Measurements from ENCODE around the gene ADAMTS2. TPM values are rescaled to one million over a fixed set of nuclear protein-coding genes. Genes with fewer than 3 reads are reported as not detected.

Gene ADAMTS2
- total and polyA plus RNA-seq, 4 donors: 4.8 to 49.8 (median 32.0) TPM

DNA sequence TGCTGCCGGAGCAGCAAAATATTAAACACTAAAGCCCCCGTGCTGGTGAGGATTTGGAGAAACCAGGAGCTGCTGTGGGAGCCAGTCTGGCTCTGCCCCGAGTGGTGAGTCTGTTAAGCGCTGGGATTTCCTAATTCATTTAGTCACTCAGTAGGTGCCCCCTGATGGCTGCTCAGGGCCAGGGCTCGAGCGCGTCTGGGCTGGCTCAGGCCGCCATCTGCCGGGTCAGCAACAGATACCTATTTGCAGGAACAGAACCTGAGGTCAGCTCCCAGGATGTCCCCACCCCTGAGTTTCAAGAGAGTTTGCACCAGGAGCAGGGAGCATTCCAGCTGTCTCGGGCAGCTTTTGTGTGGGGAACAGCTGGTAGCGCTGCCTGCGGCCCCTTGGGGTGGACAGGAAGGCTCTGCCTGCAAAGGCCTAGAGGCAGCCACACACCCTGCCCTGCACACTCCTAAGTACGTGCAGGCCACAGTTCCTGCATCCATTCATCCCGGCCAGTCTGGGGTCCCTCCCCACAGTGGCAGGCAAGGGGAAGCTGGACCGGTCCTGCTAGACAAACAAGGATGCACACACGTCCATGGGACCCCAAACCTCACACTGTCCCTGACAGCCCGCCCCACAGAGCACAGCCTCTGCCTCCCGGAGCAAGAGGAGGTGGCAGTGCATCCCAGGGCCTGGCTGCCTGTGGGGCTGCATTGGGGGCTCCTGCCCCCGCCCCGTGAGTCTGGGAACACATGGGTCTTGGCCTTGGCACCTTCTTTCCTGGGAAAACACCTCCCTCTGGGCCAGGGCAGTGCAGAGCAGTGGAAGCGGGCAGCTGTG, 83.7 kb downstream of the ADAMTS2 start:
- intact Hi-C loops (cut with DNase I): no loop called here
- no peaks in the 10 kb centered on the region for H3K9me3 ChIP-seq (ENCODE audit: control insufficient read depth, low read length)
- no peak overlapping the region for H3K4me3 ChIP-seq (ENCODE audit: low read length in 2 of 2)
- H3K36me3 ChIP-seq (ENCODE audit: control insufficient read depth in 1 of 2, insufficient read depth in 2 of 2, low read length in 1 of 2): no peaks in the 10 kb centered on the region
- H3K4me1 ChIP-seq (ENCODE audit: control insufficient read depth in 1 of 2, insufficient read depth in 2 of 2, low read length in 2 of 2): no peaks in the 10 kb centered on the region
- H3K27me3 ChIP-seq (ENCODE audit: control insufficient read depth in 1 of 2, insufficient read depth in 2 of 2, low read length in 1 of 2): no peaks in the 10 kb centered on the region
- DNase-seq (peak in 1 of 2 donors; percentile 40), ATAC-seq (ENCODE audit: low FRiP score) (no peak)
- no peak overlapping the region for H3K27ac ChIP-seq (ENCODE audit: low read depth in 1 of 2, low read length in 2 of 2)
- WGBS, 2 donors: 91 to 94% methylated on average over 21 of the region's 21 CpGs

DNA sequence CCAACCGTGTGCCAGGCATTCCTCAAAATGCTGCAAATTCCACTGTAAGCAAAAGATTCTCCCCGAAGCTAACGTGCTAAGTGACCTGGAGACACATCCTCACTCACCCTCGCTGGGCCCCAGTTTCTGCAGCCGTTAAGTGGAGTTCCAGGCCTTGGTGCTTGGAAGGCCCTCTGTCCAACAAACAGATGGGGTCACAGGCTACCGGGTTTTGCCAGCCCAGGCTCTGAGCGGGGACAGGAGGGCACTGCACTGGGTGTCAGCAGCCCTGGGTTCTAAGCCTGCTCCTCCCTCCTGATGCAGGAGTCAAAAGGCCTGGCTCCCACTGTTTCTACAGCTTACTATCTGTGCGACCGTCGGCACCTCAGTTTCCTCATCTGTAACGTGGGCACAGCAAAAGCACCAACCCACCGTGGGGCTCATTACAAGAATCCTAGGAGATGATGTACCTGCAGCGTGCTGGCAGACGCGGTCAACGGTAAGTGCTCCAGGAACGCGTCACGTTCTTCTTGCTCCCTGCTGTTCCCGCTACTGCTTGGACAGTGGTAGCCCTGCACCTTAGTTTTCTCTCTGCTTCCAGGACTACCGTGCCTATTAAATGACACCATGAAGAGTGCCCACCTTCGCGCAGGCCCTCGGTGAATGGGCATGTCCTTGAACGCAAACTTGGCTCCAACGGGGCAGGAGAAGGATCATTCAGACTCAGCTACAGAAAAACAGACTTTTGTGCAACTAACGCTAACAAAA, 84.8 kb downstream of the ADAMTS2 start:
- WGBS, 2 donors: 94 to 97% methylated on average over 27 of the region's 27 CpGs
- no peak for DNase-seq
- ATAC-seq (ENCODE audit: low FRiP score): no peak
- H3K27me3 ChIP-seq (ENCODE audit: control insufficient read depth in 1 of 2, insufficient read depth in 2 of 2, low read length in 1 of 2): no peaks in the 10 kb centered on the region
- no peaks in the 10 kb centered on the region for H3K4me1 ChIP-seq (ENCODE audit: control insufficient read depth in 1 of 2, insufficient read depth in 2 of 2, low read length in 2 of 2)
- intact Hi-C loops (cut with DNase I): no loop called here
- no peak overlapping the region for H3K4me3 ChIP-seq (ENCODE audit: low read length in 2 of 2)
- no peak overlapping the region for H3K27ac ChIP-seq (ENCODE audit: low read depth in 1 of 2, low read length in 2 of 2)
- no peaks in the 10 kb centered on the region for H3K36me3 ChIP-seq (ENCODE audit: control insufficient read depth in 1 of 2, insufficient read depth in 2 of 2, low read length in 1 of 2)
- no peaks in the 10 kb centered on the region for H3K9me3 ChIP-seq (ENCODE audit: control insufficient read depth, low read length)

DNA sequence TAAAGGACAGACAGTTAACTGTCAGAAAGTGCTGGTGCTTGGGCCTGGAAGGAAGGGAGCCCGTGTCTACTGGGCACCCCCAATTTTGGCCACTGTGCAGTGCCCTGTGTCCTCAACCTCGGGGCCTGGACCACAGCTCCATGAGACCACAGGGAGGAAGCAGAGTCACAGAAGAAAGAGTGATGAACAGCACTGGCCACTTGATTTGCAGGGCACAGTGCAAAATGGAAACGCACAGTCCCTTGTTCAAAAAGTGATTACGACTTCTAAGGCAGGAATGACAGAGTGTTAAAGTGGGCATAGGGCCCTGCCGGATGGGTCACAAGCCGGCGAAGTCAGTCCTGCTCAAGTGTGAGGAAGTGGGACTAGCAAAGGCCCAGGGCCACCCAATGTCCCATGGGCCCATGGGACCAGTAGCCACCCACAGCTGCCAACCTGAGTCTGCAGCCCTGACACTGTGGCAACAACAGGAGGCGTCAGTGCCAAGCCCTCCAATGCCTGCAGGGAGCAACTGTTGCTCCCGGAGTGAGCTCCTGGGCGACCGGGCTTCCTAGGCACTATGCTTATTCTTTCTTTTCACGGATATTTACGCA, 85.4 kb downstream of the ADAMTS2 start:
- no peaks in the 10 kb centered on the region for H3K27me3 ChIP-seq (ENCODE audit: control insufficient read depth in 1 of 2, insufficient read depth in 2 of 2, low read length in 1 of 2)
- no peaks in the 10 kb centered on the region for H3K4me1 ChIP-seq (ENCODE audit: control insufficient read depth in 1 of 2, insufficient read depth in 2 of 2, low read length in 2 of 2)
- intact Hi-C loops (cut with DNase I): no loop called here
- no peaks in the 10 kb centered on the region for H3K9me3 ChIP-seq (ENCODE audit: control insufficient read depth, low read length)
- no peak overlapping the region for H3K27ac ChIP-seq (ENCODE audit: low read depth in 1 of 2, low read length in 2 of 2)
- DNase-seq: peak in 1 of 2 donors; percentile 44
- H3K4me3 ChIP-seq (ENCODE audit: low read length in 2 of 2): no peak overlapping the region
- 91 to 92% methylated on average over 13 of the region's 13 CpGs for WGBS, 2 donors
- no peaks in the 10 kb centered on the region for H3K36me3 ChIP-seq (ENCODE audit: control insufficient read depth in 1 of 2, insufficient read depth in 2 of 2, low read length in 1 of 2)
- ATAC-seq (ENCODE audit: low FRiP score): no peak

DNA sequence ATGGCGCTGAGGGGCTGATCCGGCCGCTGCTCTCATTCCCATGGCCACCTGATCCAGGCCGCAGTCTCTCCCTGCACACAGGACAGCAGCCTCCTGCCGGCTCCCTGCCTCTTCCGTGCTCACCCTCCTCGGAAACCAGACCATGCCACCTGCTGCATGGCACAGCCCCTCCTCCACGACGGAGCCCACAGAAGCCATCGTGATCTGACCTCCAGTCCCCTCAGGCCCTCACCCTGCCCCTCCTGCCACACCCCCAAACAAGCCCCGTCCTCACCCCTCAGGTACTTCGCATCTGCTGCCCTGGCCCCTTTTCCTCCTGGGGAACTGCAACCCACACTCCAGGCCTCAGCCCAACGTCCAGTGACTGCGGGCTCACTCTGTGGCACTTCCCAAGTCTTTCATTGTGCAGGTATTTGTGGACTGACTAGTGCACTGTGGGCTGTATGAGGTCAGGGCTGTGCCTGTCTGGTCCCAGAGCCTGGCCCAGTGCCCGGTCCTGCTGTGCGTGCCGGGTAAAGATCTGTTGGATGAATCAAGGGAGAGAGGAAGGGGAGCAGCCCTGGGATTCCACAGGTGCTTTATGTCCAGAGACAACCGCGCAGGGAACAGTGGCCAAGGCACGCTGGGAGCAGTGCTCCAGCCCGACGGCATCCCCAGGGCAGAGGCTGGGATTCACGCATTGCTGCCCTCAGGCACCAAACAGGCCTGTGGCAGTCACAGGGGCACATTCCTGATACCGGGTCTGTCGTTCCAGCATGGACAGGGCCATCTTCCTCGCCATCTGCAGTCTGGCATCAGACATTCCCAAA, 86.1 kb downstream of the ADAMTS2 start:
- Histone ChIP-seq H3K4me1 (ENCODE audit: control insufficient read depth in 1 of 2, insufficient read depth in 2 of 2, low read length in 2 of 2) (no peaks in the 10 kb centered on the region), H3K36me3 (ENCODE audit: control insufficient read depth in 1 of 2, insufficient read depth in 2 of 2, low read length in 1 of 2) (no peaks in the 10 kb centered on the region), H3K9me3 (ENCODE audit: control insufficient read depth, low read length) (no peaks in the 10 kb centered on the region), H3K27ac (ENCODE audit: low read depth in 1 of 2, low read length in 2 of 2) (no peak overlapping the region), H3K27me3 (ENCODE audit: control insufficient read depth in 1 of 2, insufficient read depth in 2 of 2, low read length in 1 of 2) (no peaks in the 10 kb centered on the region), H3K4me3 (ENCODE audit: low read length in 2 of 2) (no peak overlapping the region)
- 84 to 90% methylated on average over 26 of the region's 26 CpGs for WGBS, 2 donors
- ATAC-seq (ENCODE audit: low FRiP score) (no peak), DNase-seq (peak; percentile 67 to 69)
- intact Hi-C loops (cut with DNase I): no loop called here

DNA sequence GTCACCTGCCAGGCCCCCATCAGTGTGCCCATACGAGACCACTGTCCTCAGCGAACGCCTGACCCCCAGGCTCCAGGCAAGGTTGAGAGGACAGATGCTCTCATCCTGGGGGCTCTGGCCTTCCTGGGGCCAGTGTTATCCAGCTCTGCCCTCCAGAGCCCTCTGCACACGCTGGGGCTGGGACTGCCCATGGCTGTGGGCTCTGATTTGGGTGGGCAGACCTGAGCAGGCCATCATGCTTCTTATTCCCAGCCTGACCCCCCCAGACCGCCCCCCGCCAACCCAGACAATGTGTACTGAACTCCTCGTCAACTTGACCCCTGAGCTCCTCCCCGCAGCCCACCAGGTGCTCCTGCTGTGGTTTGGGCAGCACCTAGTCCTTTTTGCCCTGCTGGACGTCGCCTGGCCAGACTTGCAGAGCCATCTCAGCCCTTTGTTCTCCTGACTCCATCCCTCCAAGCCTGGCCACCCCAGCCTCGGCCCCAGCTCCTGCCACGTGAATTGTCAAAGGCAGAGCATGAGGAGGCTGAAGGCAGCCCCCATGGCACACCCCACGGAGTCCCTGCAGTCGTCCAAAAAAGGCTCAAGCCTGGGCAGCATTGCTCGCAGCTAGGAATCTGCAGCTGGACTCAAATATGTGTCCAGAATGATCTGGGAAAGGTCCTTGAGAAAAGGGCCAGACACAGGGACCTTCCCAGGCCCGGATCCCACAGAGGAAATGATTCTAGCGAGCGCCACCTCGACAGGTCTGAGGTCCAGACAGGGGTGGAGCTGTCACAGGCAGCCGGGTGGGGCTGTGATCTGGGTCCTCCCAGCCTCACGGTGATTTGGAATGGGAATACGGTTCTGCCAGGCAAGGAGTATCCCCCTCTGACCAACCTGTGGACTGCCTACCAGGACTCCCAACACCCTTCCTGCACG, 87.0 kb downstream of the ADAMTS2 start:
- Histone ChIP-seq H3K36me3 (ENCODE audit: control insufficient read depth in 1 of 2, insufficient read depth in 2 of 2, low read length in 1 of 2) (no peaks in the 10 kb centered on the region), H3K4me1 (ENCODE audit: control insufficient read depth in 1 of 2, insufficient read depth in 2 of 2, low read length in 2 of 2) (no peaks in the 10 kb centered on the region), H3K27ac (ENCODE audit: low read depth in 1 of 2, low read length in 2 of 2) (no peak overlapping the region), H3K9me3 (ENCODE audit: control insufficient read depth, low read length) (no peaks in the 10 kb centered on the region), H3K4me3 (ENCODE audit: low read length in 2 of 2) (no peak overlapping the region), H3K27me3 (ENCODE audit: control insufficient read depth in 1 of 2, insufficient read depth in 2 of 2, low read length in 1 of 2) (no peaks in the 10 kb centered on the region)
- 80 to 85% methylated on average over 23 of the region's 23 CpGs for WGBS, 2 donors
- intact Hi-C loops (cut with DNase I): no loop called here
- ATAC-seq (ENCODE audit: low FRiP score): no peak
- peak in 1 of 2 donors; percentile 43 for DNase-seq

DNA sequence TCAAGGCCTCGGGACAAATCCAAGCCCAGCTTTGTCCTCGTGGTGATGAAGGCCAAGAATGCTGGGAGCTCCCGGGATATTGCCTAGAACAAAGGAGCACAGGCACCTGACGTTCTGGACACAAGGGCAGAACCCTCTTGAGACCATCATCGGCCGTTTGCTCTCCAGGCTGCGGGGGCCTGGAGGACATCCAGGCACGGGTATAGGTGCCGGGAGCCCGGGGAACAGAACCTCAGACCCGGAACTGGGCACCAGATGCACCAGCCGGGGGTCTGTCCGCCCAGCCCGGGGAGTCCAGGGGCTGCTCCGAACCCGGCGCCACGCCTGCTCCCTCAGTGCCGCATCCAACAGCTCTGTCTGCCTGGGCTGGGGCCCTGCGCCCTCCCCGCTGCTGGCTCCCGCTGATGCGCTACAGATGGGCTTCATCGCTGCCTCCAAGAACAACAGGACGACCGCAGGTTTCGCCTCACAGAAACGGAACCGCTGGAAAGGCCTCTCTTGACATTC, 88.0 kb downstream of the ADAMTS2 start:
- H3K9me3 ChIP-seq (ENCODE audit: control insufficient read depth, low read length): no peaks in the 10 kb centered on the region
- H3K27me3 ChIP-seq (ENCODE audit: control insufficient read depth in 1 of 2, insufficient read depth in 2 of 2, low read length in 1 of 2): no peaks in the 10 kb centered on the region
- ATAC-seq (ENCODE audit: low FRiP score): peak; percentile 33
- no peaks in the 10 kb centered on the region for H3K36me3 ChIP-seq (ENCODE audit: control insufficient read depth in 1 of 2, insufficient read depth in 2 of 2, low read length in 1 of 2)
- peak; percentile 60 to 73 for DNase-seq
- intact Hi-C loops (cut with DNase I): no loop called here
- H3K27ac ChIP-seq (ENCODE audit: low read depth in 1 of 2, low read length in 2 of 2): no peak overlapping the region
- no peak overlapping the region for H3K4me3 ChIP-seq (ENCODE audit: low read length in 2 of 2)
- H3K4me1 ChIP-seq (ENCODE audit: control insufficient read depth in 1 of 2, insufficient read depth in 2 of 2, low read length in 2 of 2): no peaks in the 10 kb centered on the region
- WGBS, 2 donors: 89 to 90% methylated on average over 25 to 29 of the region's 29 CpGs

DNA sequence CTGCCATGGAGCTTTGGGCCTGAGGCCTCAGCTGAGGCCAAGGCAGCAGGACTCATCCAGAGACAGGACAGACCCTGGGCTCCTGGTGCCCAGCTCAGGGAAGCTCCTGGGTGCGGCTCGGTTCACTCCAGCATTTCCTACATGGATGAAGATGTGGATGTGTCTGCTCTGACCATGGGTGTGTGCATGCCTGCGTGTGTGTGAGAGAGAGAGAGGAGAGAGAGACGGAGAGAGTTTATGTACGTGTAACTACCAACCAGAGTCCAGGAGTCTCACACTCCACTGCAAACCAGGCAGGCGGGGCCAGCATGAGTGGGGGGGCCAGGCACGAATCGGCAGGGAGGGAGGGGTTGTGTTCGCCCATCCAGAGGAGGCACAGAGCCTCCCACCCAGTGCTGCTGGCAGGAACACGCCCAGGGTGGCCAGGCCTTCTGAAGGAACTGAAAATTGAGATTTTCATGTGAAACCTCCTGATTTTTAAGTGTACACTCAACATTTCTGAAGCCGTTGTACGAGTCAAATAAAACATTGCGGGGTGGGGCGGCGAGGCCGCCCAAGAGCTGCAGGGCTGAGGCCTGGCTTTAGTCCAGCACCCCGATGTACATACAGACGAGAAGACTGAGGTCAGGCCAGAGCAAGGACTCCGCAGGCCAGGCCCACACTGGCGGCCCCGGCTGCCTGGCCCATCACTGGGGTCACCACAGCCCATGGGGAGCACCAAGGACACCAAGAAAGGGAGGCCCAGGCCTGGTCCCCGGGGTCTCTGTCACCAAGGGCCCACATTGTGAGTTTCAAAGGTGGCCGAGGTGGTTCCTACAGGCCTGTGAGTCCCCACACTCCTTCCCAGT, 88.7 kb downstream of the ADAMTS2 start:
- DNase-seq (peak; percentile 50 to 76), ATAC-seq (ENCODE audit: low FRiP score) (no peak)
- WGBS, 2 donors: 93% methylated on average over 23 of the region's 23 CpGs
- H3K9me3 ChIP-seq (ENCODE audit: control insufficient read depth, low read length): no peaks in the 10 kb centered on the region
- intact Hi-C loops (cut with DNase I): no loop called here
- H3K4me1 ChIP-seq (ENCODE audit: control insufficient read depth in 1 of 2, insufficient read depth in 2 of 2, low read length in 2 of 2): no peaks in the 10 kb centered on the region
- no peak overlapping the region for H3K4me3 ChIP-seq (ENCODE audit: low read length in 2 of 2)
- H3K36me3 ChIP-seq (ENCODE audit: control insufficient read depth in 1 of 2, insufficient read depth in 2 of 2, low read length in 1 of 2): no peaks in the 10 kb centered on the region
- no peaks in the 10 kb centered on the region for H3K27me3 ChIP-seq (ENCODE audit: control insufficient read depth in 1 of 2, insufficient read depth in 2 of 2, low read length in 1 of 2)
- H3K27ac ChIP-seq (ENCODE audit: low read depth in 1 of 2, low read length in 2 of 2): no peak overlapping the region
